Ishikawa (cell line): Measurements from ENCODE around the gene CCDC57.

ENCODE experiments used
- CEBPB ChIP-seq: IDR thresholded peaks from 2 replicates; pipeline ENCODE4 v1.6.1; 2012
- CREB1 ChIP-seq: IDR thresholded peaks from 2 replicates; pipeline ENCODE4 v1.6.1; 2012; ENCODE audit warnings: low read depth
- EGR1 ChIP-seq: IDR thresholded peaks from 2 replicates; pipeline ENCODE4 v1.6.1; 2012
- EP300 ChIP-seq: IDR thresholded peaks from 2 replicates; pipeline ENCODE4 v1.6.1; 2012; ENCODE audit warnings: borderline replicate concordance
- FOXM1 ChIP-seq: IDR thresholded peaks from 2 replicates; pipeline ENCODE4 v1.6.1; 2012; ENCODE audit warnings: low read depth, borderline replicate concordance
- NFIC ChIP-seq: IDR thresholded peaks from 2 replicates; pipeline ENCODE4 v1.6.1; 2012
- RAD21 ChIP-seq: IDR thresholded peaks from 2 replicates; pipeline ENCODE4 v1.6.1; 2012; ENCODE audit warnings: low read depth
- REST ChIP-seq: IDR thresholded peaks from 2 replicates; pipeline ENCODE4 v1.6.1; 2012; ENCODE audit warnings: low read depth, mild to moderate bottlenecking
- TAF1 ChIP-seq: IDR thresholded peaks from 2 replicates; pipeline ENCODE4 v1.6.1; 2012; ENCODE audit warnings: low read depth, mild to moderate bottlenecking
- TCF12 ChIP-seq: IDR thresholded peaks from 2 replicates; pipeline ENCODE4 v1.6.1; 2012; ENCODE audit warnings: low read depth
- TEAD4 ChIP-seq: IDR thresholded peaks from 2 replicates; pipeline ENCODE4 v1.6.1; 2012
- USF1 ChIP-seq: IDR thresholded peaks from 2 replicates; pipeline ENCODE4 v1.6.1; 2012
- YY1 ChIP-seq: IDR thresholded peaks from 2 replicates; pipeline ENCODE4 v1.6.1; 2012; ENCODE audit warnings: low read depth
- ZBTB7A ChIP-seq: IDR thresholded peaks from 2 replicates; pipeline ENCODE4 v1.6.1; 2012; ENCODE audit warnings: low read depth
- TF ChIP-seq, protein P1 (sequence below): IDR thresholded peaks from 2 replicates; pipeline ENCODE4 v1.6.1; 2012

Gene CCDC57

DNA sequence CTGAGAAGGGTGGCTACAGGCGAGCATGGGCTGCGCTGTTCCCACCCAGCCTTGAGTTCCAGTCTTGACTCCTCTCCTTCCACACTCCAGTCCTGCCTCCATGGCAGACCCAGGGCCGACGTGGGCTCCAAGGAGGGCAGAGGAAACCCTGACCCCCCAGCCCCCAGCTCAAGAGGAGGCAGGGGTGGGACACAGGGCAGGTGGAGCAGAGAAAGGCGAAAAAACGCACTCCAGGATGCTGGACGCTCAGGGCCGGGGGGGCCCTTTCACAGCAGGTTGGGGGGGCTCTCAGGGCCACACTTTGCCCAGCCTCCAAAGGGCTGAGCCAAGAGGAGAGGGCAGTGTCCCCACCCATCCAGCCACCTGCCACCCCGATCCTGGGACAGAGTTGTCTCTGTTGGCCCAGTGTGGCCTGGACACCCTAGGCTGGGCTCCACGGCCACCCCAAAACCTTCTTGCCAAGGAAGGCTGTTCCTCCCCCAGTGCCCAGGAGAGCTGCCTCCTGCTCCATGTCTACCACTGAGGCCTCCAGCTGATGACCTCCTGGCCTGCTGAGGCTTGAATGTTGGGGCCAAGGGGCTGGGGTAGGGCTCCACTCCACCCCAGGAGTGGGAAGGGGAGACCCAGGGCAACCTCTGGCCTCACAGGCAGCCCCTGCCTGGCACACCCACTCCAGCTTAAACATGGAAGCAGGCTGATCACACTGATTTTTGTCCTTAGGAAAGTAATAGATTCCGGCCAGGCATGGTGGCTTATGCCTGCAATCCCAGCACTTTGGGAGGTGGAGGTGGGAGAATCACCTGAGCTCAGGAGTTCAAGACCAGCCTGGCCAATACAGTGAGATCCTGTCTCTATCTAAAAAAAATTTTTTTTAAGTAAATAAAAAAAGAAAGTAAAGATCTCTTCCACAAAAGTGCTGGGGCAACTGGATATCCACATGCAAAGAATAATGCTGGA is 7.4 kb upstream of the CCDC57 start:
- no peak for TF ChIP-seq USF1
- no peak for TF ChIP-seq NFIC
- no peak for TF ChIP-seq RAD21
- no peak for TF ChIP-seq TAF1
- TF ChIP-seq TCF12: no peak
- no peak for TF ChIP-seq EGR1
- TF ChIP-seq CREB1: no peak
- TF ChIP-seq, protein P1, sequence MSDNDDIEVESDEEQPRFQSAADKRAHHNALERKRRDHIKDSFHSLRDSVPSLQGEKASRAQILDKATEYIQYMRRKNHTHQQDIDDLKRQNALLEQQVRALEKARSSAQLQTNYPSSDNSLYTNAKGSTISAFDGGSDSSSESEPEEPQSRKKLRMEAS: no peak
- no peak for TF ChIP-seq TEAD4
- no peak for TF ChIP-seq YY1
- TF ChIP-seq ZBTB7A: no peak
- no peak for TF ChIP-seq CEBPB
- TF ChIP-seq FOXM1: no peak
- TF ChIP-seq EP300: no peak
- TF ChIP-seq REST: no peak

GRCh38 chr17:82219083-82219482 is 6.4 kb upstream of the CCDC57 start:
- TF ChIP-seq TAF1 (no peak), FOXM1 (no peak), NFIC (no peak), YY1 (no peak), CREB1 (no peak), TCF12 (no peak), ZBTB7A (no peak), EP300 (no peak), USF1 (no peak), EGR1 (no peak), CEBPB (no peak), REST (no peak), RAD21 (no peak), TEAD4 (no peak)
- TF ChIP-seq, protein P1: no peak

- no peak for TF ChIP-seq EGR1
- TF ChIP-seq REST: no peak
- no peak for TF ChIP-seq CREB1
- TF ChIP-seq CEBPB: no peak
- TF ChIP-seq NFIC: no peak
Measured at GRCh38 chr17:82218349-82219075, 5.9 kb upstream of the CCDC57 start.
